Stimulated activated CD4-positive, alpha-beta T cell treated with anti-CD3 and anti-CD28 coated beads, TNF-alpha, amount 100 ng/mL, for 48 hours (primary cell): ENCODE data around the gene MAP2K5.
"Not testable (repeated sequence)": the region's sequence is repeated elsewhere in the genome, so short reads cannot be mapped to it uniquely, and the experiment has no call there.

ENCODE experiments used
- DNase-seq, 3 donors: peaks; one replicate each; pipeline ENCODE4 v3.0.0-alpha.2; 2020; ENCODE audit warnings: low read depth in 3 of 3

The MAP2K5 gene

GRCh38 chr15:67601073-67601472 is 58.6 kb downstream of the MAP2K5 start:
- no peak for DNase-seq

- DNase-seq = no peak
These were observed 60.6 kb downstream of the MAP2K5 start for GRCh38 chr15:67603063-67603462.

GRCh38 chr15:67605871-67606270 is 63.4 kb downstream of the MAP2K5 start:
- DNase-seq = no peak

- no peak for DNase-seq
These were observed 64.2 kb downstream of the MAP2K5 start for GRCh38 chr15:67606742-67607141.

GRCh38 chr15:67607329-67607728 is 64.8 kb downstream of the MAP2K5 start:
- no peak for DNase-seq

- DNase-seq = no peak
These were observed 65.6 kb downstream of the MAP2K5 start for GRCh38 chr15:67607959-67608637.

- no peak for DNase-seq
These were observed 66.1 kb downstream of the MAP2K5 start for GRCh38 chr15:67608638-67608959.

GRCh38 chr15:67611370-67612369 is 69.2 kb downstream of the MAP2K5 start:
- DNase-seq = no peak

- DNase-seq = no peak
These were observed 70.7 kb downstream of the MAP2K5 start for GRCh38 chr15:67613211-67613610.

GRCh38 chr15:67613708-67614107 is 71.2 kb downstream of the MAP2K5 start:
- no peak for DNase-seq

- DNase-seq = not testable (repeated sequence)
These were observed 72.6 kb downstream of the MAP2K5 start for GRCh38 chr15:67615131-67615534.

GRCh38 chr15:67618297-67618696 is 75.8 kb downstream of the MAP2K5 start:
- no peak for DNase-seq

GRCh38 chr15:67622110-67622509 is 79.6 kb downstream of the MAP2K5 start:
- no peak for DNase-seq

GRCh38 chr15:67632261-67632660 is 89.8 kb downstream of the MAP2K5 start:
- no peak for DNase-seq

GRCh38 chr15:67635950-67636349 is 93.4 kb downstream of the MAP2K5 start:
- DNase-seq = not testable (repeated sequence)

GRCh38 chr15:67639591-67639990 is 97.1 kb downstream of the MAP2K5 start:
- no peak for DNase-seq

GRCh38 chr15:67641453-67641852 is 99.0 kb downstream of the MAP2K5 start:
- no peak for DNase-seq

GRCh38 chr15:67646847-67647246 is 104.3 kb downstream of the MAP2K5 start:
- DNase-seq = no peak

- DNase-seq = no peak
These were observed 110.1 kb downstream of the MAP2K5 start for GRCh38 chr15:67652586-67652985.

- DNase-seq = no peak
These were observed 117.9 kb downstream of the MAP2K5 start for GRCh38 chr15:67660446-67660845.

- no peak for DNase-seq
These were observed 118.5 kb downstream of the MAP2K5 start for GRCh38 chr15:67660874-67661606.

GRCh38 chr15:67670647-67671305 is 128.3 kb downstream of the MAP2K5 start:
- DNase-seq = no peak
